Right lobe of liver (tissue), 4 donors: Measurements from ENCODE around the gene ERI2.

Source experiments
- POLR2A ChIP-seq: fragments of 450-650 bp; IDR thresholded peaks from one replicate; pipeline ENCODE4 v1.6.1; 2017; ENCODE audit warnings: antibody characterized with exemption, mild to moderate bottlenecking
- TF ChIP-seq, protein P1 (sequence below), 4 donors: fragments of 200-600 bp in 3 of 4; fragments of 450-650 bp in 1 of 4; IDR thresholded peaks; one replicate each; pipeline versions ENCODE4 v1.5.1 to v1.8.0; 2016 to 2022; ENCODE audit warnings: antibody characterized with exemption in 4 of 4, mild to moderate bottlenecking in 2 of 4
- donor health status: DM: no; HTN: no; CAD: no.
- donor health status: DM: no; HTN: no; CAD: no.
- donor health status: DM: no; HTN: yes; CAD: no.

DNA sequence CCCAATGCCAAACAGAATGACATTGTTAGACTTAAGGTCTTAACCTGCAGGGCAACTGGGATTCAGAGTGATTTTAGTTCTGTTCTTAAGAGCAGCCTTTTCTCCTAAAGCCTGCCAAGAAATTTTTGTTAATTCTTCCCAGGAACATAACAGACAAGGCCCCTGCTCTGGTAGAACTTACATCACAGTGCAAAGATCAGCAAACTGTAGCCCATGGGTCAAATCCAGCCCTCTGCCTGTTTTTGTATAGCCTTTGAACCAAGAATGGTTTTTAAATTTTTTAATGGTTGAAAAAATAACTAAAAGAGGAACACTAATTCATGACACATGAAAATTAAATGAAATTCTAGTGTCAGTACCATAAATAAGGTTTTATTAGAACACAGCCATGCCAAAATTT lies 38.7 kb downstream of the ERI2 start:
- TF ChIP-seq, protein P1, sequence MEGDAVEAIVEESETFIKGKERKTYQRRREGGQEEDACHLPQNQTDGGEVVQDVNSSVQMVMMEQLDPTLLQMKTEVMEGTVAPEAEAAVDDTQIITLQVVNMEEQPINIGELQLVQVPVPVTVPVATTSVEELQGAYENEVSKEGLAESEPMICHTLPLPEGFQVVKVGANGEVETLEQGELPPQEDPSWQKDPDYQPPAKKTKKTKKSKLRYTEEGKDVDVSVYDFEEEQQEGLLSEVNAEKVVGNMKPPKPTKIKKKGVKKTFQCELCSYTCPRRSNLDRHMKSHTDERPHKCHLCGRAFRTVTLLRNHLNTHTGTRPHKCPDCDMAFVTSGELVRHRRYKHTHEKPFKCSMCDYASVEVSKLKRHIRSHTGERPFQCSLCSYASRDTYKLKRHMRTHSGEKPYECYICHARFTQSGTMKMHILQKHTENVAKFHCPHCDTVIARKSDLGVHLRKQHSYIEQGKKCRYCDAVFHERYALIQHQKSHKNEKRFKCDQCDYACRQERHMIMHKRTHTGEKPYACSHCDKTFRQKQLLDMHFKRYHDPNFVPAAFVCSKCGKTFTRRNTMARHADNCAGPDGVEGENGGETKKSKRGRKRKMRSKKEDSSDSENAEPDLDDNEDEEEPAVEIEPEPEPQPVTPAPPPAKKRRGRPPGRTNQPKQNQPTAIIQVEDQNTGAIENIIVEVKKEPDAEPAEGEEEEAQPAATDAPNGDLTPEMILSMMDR (IDR thresholded peaks at IDR 0.05), result no peak
- no peak for TF ChIP-seq POLR2A
